EH (cell line): Measurements from ENCODE around the gene FGF12.

Experiments used
- DNase-seq: peaks from one replicate; pipeline ENCODE4 v3.0.0-alpha.2; 2015; ENCODE audit warnings: low read depth

The FGF12 gene

DNA sequence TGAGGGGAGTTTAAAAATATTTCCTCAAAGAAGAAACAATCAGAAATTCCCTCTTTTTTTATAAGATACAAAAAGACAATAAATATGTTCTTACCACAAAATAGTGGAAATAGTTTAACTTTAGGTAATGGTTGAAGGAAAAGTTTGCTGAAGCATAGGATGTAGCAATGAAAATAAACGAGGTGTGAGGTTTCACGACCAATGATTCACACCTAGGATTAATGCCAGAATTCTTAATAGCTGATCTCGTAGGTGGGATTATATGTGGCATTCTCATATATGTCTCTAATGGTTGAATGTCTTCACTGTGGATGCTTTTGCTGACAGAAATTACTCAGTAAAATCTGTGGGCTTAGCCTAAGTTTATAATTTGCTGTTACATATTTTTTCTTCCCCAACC is 467.7 kb downstream of the FGF12 start:
- DNase-seq, result no peak

DNA sequence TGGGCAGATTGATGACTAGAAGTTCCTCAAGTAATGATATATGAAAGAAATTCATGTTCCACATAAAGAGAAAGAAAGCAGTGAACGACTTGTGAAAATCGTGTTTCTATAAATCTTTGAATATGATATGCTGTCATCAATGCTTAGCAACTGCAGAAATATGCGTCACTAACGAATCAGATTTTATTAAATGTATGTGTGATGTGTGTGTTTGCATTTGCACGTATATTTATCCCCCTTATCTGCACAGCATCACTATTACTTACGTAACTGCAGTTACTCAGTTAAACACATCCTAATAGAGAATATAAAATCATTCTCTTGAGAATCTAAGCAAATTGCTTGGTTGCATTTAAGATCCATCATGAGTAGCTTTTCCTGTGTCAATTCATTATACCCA is 468.6 kb downstream of the FGF12 start:
- DNase-seq, result no peak

DNA sequence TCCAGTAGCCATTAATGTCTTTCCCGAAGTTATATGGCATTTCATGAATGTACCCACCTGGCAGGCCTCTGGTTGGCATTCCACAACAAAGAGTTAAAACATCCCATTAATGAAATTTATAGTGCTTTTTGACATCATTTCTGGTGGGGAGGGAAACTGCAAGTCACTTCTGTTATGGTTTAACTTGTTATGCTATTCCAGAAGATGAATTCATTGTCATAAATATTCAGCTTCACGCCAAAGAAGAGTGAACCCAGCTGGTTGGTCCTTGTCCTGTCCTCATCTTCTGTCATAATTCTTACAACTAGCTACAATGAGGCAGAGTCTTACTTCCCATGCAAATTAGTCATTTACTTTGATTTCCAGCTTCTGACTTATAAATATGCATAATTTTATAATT is 471.5 kb downstream of the FGF12 start:
- DNase-seq, result no peak

DNA sequence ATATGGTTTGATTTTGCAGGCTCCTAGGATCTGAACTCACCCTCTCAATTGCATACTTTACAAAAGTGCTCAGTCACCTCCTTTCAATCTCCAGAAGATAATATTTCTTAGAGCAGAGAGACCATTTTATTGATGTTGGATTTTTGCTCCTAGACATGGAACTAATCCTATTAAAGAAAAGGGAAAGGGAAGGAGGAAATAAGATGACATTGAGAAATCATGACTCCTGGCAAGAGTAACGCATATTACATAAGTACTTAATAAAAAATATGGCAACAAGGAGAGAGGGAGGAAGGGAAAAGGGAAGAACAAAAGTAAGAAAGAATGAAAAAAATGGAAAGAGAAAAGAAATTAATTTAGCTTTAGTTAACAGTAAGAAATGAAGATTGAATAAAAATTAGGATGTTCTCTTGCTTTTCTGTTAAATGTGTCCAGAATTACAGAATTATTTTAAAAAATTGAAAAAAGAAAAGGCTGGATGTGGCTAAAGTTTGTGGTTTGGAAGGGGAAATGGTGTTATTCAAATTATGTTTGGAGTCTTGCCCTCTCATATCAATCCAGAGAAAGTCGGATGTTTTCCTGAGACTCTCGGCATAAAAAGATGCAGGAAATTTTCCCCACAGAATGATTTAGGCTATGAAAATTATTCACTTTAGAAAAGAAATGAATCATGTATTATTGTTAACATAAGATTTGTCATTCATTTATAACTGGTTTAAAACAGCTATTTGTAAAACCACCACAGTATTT is 474.0 kb downstream of the FGF12 start:
- no peak for DNase-seq

DNA sequence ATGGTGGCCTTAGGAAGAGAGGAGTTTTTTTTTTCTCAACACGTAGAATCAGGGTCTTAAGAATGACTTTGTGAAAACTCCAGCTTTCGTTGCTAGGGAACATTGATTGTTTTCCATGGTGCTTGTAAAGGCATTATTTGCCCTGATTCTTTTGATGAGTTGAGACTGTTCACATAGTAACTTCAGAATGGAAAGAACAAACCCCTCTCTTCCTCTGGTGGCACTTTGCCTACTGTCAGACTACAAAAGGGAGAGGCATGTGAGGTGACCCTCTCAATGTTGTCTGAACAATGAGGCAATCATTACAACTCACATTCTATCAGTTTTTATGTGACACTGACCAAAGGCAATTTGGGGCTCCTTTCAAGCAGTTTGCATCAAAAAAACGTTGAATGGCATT is 477.8 kb downstream of the FGF12 start:
- DNase-seq, result no peak

DNA sequence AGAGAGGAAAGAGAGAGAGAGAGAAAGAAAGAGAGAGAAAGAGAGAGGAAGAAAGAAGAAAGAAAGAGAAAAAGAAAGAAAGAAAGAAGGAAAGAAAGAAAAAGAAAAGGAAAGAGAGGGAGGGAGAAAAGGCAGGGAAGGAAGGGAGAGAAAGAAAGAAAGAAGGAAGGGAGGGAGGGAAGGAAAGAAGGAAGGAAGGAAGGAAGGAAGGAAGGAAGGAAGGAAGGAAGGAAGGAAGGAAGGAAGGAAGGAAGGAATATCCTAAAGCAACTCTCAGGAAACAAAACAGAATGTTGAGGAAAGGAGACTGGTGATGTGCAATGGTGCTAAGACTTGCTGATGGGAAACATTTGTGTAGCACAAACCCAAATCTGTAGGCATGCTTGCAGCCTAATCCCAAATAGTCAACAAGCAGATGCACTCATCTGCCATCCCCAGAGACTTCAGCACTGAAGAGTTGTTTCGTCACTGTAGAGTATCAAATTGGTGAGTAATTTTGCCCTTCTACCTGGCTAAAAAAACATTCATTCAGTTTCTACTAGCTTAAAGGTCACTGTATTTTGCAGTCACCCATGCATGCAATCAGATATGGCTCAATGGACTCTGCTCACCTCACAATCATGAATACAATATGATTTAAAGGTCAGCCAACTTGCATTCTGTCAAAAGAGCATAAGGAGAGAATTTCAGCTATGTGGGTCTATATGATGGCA is 480.3 kb downstream of the FGF12 start:
- no peak for DNase-seq

DNA sequence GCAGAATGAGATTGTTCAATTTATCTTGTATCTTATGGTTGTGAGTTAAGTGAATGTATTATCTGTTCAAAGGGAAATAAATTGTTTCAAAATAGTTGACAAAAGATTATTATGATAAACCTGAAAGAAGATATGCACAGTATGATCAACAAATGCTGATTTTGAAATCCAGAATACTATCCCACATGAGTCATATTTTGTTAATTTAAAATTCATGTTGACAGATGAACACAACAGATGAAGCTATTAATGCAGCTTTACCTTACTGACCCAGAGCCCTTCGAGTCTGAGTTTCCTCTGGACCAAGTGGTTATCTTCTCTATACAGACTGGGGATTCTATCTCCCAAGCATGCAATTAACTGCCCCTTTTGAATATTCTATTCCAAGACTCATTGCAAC is 482.8 kb downstream of the FGF12 start:
- no peak for DNase-seq

DNA sequence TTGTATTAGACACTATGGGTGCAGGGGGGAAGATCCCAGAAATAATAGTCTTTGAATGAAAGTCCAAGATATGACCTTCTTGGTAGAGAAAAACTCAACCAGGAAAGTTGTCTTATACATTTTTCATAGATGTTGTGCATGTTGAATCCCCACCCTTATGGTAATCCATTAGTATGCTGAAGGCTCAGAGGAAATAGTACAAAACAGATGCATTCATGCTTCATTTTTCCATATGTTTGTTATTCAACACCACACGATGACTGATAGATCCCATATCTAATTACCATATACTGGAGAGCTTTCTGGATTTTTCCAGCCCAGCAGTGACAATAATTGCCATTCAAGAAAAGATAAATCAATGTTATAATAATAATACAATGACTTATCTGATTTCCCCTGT is 487.4 kb downstream of the FGF12 start:
- no peak for DNase-seq

DNA sequence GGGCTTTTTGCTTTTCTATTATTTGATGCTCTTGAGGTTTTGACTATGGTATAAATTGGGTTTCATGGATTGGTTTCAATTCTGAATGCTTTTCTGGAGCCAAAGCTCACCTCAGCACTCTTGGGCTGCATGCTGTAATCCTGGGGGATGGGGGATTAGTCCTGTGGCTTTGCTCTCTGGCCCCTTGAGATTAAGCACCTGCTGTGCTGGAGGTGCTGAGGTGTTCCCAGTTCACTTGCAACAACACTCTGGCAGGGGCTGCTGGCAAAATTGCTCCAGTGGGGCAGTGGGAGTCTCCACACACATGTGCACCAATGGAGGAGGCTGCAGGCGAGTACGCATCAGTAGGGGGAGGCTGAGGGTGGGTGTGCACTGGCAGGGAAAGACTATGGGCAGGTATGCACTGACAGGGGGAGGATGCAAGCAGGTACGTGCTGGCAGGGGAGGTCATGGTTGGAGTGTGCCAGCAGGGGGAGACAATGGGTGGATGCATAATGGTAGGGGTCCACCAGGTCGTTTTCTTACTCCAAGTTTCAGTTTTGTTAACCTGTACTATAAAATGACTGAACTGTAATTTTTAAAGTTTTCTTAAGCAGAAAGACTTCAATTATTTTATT is 489.2 kb downstream of the FGF12 start:
- no peak for DNase-seq

DNA sequence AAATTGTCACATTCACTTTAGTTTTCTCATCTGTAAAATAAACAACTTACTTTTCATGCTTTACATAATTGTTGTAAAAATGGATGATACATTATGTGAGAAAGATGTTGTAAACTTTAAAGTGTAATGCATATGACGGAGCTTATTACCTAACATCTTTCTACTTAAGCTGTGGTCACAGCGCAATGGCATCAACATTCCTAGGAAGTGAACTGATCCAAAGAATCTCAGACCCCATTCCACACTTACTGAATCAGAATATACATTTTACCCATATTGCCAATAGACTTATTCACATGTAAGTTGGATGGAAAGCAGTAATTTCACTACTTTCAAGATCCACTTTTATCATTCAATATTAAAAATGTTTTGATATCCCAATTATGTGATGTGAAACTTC is 497.5 kb downstream of the FGF12 start:
- no peak for DNase-seq

DNA sequence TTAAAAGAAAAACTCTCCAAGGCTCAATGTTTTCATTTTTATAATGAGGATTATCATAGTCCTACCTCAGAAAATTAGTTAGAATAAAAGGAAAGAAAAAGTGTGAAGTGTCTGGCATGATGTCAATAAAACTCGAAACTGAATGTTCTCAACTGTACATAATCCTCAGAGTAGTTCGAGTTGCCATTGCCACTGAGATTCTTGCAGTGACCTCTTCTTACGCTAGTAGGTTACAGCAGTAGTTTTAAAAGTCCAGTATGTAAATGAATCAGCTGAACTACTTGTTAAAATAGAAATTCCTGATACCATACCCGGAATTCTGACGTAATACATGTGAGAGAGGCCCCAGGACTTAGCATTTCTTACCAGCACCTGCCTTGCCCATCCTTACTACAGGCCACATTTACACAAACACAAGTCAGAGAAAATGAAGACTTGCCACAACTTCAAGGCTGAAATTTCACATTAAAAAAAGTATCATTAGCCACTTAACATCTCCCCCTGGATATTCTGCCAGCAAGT is 502.6 kb downstream of the FGF12 start:
- no peak for DNase-seq

DNA sequence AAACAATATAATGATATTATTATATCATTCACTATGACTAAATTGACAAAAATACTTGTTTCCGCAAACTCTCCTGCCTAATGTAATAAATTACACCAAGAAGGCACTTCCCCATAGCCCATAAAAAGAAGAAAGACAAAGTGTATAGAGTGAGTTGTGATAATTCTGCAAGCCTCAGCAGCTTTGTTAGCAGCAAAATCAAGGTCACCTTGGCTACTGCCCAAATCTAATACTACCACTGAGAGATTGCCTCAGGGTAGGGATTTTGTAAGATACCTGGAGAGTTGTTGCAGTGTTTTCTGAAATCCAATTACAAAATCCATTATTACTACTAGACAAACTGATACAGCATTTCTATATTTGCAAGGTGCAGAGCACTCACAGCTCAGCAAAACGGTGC is 503.5 kb downstream of the FGF12 start:
- no peak for DNase-seq

DNA sequence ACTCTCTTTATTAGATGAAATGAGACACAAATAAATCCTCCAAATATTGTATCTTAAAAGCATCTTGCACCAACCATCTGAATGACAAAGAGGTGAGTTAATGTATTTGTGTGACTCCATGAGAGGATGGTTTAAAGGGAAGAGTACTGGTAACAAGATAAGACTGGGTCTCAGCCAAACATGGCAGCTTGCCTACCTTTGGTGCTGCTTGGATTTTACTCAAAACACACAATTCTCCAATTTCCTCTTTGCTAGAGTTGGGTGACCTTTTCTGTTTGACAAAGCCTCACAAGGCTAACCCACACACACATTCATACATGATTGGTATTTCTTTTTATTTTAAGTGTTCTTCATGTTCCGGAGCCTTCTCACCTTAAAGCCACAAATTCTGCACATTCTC is 506.4 kb downstream of the FGF12 start:
- no peak for DNase-seq

DNA sequence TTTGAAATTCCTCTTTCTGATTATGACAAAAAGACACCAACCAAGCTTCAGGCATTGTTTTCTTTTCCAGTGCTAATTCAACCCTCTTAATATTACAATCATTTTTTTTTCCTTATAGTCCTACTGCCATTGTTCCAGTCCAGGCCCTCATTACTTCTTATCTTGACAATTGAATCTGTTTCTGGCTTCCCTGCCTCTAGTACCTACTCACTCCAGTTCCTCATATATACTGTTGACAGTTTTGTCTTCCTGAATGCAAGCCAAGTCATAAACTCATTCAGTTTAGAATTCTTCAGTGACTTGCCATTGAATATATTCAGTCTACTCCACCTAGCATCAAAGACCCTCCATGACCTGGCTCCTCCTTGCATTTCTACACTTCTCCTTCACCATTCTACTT is 507.4 kb downstream of the FGF12 start:
- no peak for DNase-seq

DNA sequence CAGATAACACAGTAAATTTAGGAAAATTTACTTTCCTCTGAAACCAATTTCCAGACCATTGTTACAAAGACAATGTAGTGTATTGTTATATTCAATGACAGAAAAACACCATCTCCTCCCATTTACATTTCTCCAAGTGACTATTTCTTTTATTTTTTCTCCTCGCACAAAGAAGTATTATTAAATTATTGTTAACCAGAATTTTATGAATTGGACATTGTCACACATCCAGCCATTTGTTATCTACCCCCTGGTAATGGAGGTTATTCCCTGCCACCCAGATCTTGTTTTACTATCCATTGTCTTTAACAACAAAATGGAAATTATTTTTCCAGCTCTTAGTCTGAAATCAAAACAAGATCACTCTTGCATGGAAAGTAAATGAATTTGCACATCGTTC is 511.3 kb downstream of the FGF12 start:
- no peak for DNase-seq

DNA sequence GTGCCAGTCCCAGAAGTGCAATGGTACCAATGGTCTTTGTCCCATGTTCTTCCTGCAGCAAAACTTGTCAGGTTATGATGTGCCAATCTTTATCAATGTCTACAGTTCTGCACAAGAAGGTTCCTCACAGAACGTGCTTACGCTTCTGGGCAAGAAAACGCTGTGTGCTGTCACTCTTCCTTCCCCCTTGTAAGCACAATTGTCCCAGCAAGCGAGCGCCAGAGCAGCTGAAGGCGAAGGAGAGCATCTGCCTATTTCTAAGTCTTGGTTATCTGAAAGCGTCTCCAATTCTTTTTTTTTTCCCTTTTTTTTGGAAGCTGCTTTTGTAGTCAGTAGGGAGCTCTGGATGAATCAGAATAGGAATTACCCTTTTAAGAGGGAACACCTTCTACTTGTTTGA is 514.4 kb downstream of the FGF12 start:
- no peak for DNase-seq

DNA sequence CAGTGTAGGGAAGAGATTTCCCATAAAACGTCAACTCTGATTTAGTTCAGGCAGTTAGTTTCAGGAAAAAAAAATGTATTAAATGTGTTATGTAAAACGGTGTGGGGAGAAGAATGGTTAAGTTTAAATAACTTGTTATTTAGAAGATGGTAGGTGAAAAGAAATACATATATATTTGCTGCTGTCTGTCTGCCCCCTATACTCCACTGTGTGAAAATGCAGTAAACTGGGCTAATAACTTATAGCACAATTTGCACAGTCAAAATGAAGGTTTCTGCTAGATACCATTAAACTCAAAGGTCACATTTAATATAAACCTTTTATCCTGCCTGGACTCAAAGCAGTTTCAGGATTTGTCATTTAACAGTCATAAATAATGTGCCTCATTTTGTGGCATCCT is 515.0 kb downstream of the FGF12 start:
- DNase-seq, result no peak

DNA sequence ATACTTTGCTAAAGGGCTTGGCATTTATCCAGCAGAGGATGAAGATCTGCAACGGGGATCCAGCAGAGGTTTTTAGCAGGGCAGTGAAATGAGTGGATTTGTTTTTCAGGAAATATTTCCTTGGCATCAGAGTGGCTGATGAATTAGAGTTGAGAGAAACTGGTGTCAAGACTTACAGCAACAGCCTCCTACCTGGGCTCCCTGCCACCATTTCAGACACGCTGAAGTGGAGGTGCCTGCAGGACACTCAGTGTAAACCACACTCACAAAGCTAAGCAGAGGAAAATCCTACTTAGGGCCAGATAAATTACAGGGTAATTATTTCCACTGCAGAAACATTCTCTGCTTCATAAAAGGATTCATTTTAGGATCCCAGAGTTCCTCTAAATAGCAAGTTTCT is 519.7 kb downstream of the FGF12 start:
- DNase-seq, result no peak

DNA sequence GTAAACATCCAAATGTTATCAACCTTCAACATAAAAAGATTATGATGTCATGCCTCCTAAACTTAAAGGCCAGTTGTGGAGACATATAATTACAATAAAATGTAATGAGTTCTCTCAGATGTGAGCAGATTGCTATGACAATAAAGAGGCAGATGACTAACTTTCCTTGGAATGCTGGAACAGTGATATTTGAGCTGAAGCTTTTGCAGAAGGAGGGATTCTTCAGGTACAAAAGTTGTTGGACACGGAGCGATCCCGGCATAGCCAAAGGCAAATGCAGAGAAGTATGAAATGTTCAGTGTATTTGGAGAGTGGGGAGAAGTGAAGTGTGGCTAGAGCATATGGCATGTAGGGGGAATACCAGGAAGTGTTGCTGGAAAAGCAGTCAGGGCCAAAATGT is 520.1 kb downstream of the FGF12 start:
- DNase-seq, result no peak

DNA sequence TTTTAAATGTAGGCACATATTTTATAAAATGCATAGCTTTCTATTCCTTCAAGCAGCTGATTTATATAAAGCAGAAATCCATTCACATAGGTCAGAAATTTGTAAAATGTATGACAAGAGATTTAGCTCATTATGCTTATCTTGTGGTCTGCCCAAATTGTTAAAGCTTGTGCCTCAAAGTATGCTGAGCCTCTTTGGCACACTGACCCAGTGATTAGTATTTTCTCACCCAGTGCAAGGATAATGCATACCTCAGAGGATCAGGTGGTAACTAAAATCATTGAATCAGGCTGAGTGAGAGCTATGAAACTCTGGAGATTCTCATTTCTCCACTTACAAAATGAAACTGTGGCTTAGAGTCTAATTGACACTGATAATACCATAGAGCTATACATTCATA is 533.3 kb downstream of the FGF12 start:
- DNase-seq, result no peak

DNA sequence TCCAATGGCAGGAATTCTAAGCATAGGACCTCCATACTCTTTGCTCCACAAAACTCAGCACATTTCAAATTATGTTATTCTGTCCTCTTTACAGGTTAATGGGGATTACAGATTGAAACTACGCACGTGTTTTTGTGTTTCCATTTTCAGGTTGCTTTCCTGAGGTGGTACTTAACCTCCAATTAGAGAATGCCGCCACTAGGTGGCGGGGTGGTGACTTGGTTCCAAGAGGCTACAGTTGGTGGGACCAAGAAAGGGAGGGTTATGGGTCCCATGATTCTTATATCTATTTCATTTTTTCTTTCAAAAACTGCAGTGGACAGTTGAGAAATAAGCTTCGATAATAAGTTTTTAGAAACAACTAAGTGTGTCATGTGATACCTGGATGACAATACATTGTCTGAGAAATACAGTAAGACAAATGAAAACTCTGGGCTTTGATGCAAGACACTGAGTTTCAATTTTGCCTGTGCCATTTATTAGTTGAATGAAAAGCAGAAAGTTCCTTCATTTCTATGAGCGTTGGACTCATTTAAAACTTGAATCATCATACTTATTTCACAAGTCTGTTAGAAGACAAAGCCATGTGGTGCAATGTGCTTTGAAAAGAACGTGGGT is 539.0 kb downstream of the FGF12 start:
- no peak for DNase-seq

DNA sequence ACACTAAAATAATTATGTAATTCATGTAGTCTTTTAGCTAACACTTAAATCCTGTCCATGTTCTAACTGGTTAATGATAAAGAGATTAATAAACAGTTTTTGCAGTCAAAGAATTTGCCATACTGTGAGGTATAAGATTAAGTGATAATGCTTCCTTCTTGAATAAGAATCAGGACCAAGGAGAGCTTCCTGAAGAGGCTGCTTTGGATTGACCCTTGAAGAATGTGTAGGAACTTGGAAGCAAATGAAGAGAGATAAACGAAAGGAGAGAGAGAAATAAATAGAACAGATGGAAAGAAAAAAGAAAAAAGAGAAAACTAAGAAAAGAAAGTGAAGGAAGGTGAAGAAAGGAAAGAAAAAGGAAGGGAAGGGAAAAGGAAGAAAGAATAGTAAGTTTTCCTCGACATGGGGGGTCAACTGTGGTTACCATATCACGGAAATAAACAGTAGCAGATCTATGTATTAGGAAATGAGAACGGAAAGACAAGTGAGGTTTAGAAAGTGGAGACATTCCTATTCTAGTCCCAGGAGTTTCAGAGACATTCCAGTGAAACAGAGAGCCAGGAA is 539.8 kb downstream of the FGF12 start:
- DNase-seq, result no peak

DNA sequence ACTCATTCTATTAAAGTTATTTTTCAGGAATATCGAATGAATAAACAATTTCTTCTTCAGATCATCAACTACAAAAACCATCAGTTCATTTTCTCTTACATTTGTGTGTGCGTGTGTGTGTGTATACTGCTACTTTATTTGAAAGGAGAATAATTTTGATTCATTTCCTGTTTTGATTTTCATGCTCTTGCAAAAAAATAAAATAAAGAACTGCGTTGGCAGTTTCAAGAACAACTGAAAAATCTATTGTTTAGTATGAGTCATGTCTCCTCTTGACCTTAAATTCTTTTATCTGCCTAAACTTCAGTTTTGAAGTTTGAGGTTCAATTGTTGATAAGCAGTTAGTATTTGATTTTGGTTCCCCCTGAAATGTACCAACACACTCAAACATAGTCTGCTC is 540.8 kb downstream of the FGF12 start:
- no peak for DNase-seq
